Type B pancreatic cell (in vitro differentiated cells): ENCODE data around the gene RTN4R. TPM values are rescaled to one million over a fixed set of nuclear protein-coding genes. Genes with fewer than 3 reads are reported as not detected.

Experiments
- DNase-seq: peaks from one replicate; pipeline ENCODE4 v3.0.0; 2021; ENCODE audit warnings: mixed read lengths; ENCODE audit not compliant: unreplicated experiment; ENCODE audit errors: extremely low spot score
- H3K27ac Mint-ChIP-seq: 2 replicates; pipeline ENCODE4 v1.8.0; 2021; ENCODE audit warnings: mild to moderate bottlenecking, mixed read lengths
- H3K27me3 Mint-ChIP-seq: 2 replicates; pipeline ENCODE4 v1.8.0; 2021; ENCODE audit warnings: mixed read lengths
- H3K36me3 Mint-ChIP-seq: 2 replicates; pipeline ENCODE4 v1.8.0; 2021; ENCODE audit warnings: mixed read lengths
- H3K4me1 Mint-ChIP-seq: one replicate; pipeline ENCODE4 v1.8.0; 2021; ENCODE audit warnings: mixed read lengths; ENCODE audit not compliant: unreplicated experiment
- H3K4me3 Mint-ChIP-seq: 2 replicates; pipeline ENCODE4 v1.8.0; 2021; ENCODE audit warnings: mild to moderate bottlenecking, mixed read lengths
- H3K9me3 Mint-ChIP-seq: 2 replicates; pipeline ENCODE4 v1.8.0; 2021; ENCODE audit warnings: mixed read lengths
- total RNA-seq: library from RNA; stranded (reverse); gene quantifications from 2 replicates; pipeline ENCODE4 v1.2.1, GENCODE V29; 2021; ENCODE audit warnings: low replicate concordance
- TF ChIP-seq, protein P1 (sequence below): fragments of 200-600 bp; sonication (generic); conservative IDR thresholded peaks from 2 replicates; pipeline ENCODE4 v1.5.0; 2021; ENCODE audit warnings: antibody characterized with exemption, mild to moderate bottlenecking

RTN4R gene
- total RNA-seq, 1 donor from 2014 or later, result 9.0 TPM

DNA sequence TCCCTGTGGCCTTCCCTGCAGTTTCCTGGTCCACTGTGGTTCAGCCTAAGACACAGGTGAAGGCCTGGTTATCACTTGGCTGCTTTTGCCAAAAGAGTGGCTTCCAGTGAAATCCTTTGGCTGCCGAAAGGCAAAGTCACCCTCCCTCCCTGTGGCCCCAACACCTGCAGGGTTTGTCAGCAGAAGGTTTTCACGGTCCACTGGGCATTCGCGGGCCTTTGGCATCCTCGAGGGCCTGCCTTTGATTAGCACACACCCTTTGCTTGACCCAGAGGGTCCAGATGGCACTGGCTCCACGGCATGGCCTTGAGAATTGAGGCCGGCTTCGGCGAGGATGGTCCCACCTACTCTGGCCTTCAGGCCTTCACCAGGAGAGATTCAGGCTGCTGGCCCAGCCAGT lies 35.3 kb downstream of the RTN4R start:
- H3K27me3 Mint-ChIP-seq, result no peaks in the 10 kb centered on the region
- no peaks in the 10 kb centered on the region for H3K9me3 Mint-ChIP-seq
- no peak overlapping the region for H3K27ac Mint-ChIP-seq
- H3K4me1 Mint-ChIP-seq, result peaks cover 15% of the 10 kb centered on the region
- TF ChIP-seq, protein P1, sequence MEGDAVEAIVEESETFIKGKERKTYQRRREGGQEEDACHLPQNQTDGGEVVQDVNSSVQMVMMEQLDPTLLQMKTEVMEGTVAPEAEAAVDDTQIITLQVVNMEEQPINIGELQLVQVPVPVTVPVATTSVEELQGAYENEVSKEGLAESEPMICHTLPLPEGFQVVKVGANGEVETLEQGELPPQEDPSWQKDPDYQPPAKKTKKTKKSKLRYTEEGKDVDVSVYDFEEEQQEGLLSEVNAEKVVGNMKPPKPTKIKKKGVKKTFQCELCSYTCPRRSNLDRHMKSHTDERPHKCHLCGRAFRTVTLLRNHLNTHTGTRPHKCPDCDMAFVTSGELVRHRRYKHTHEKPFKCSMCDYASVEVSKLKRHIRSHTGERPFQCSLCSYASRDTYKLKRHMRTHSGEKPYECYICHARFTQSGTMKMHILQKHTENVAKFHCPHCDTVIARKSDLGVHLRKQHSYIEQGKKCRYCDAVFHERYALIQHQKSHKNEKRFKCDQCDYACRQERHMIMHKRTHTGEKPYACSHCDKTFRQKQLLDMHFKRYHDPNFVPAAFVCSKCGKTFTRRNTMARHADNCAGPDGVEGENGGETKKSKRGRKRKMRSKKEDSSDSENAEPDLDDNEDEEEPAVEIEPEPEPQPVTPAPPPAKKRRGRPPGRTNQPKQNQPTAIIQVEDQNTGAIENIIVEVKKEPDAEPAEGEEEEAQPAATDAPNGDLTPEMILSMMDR, result no peak
- no peaks in the 10 kb centered on the region for H3K36me3 Mint-ChIP-seq
- no peak for DNase-seq
- H3K4me3 Mint-ChIP-seq, result no peak overlapping the region

DNA sequence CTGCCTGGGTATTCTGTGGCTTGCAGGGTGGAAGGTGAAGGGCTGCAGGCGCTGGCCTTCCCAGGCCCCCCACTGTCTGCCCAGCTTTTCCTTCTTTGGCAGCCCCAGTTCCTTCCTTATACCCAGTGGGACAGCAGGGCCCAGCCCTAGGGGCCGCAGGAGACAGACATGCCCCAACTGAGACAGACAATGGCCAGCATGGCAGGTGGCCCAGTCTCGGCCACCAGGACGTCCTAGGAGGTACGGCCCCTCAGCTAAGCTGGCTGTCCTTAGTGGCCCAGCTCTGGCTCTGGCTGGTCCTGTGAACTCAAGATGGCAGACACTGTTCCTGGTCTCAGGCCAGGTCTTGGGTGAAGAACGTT lies 35.9 kb downstream of the RTN4R start:
- no peaks in the 10 kb centered on the region for H3K36me3 Mint-ChIP-seq
- DNase-seq, result no peak
- no peak overlapping the region for H3K4me3 Mint-ChIP-seq
- TF ChIP-seq, protein P1, result no peak
- H3K27ac Mint-ChIP-seq, result no peak overlapping the region
- H3K27me3 Mint-ChIP-seq, result no peaks in the 10 kb centered on the region
- H3K4me1 Mint-ChIP-seq, result peaks cover 15% of the 10 kb centered on the region
- no peaks in the 10 kb centered on the region for H3K9me3 Mint-ChIP-seq

- Mint-ChIP-seq H3K4me1 (peaks cover 15% of the 10 kb centered on the region), H3K27ac (no peak overlapping the region), H3K36me3 (no peaks in the 10 kb centered on the region), H3K27me3 (no peaks in the 10 kb centered on the region), H3K9me3 (no peaks in the 10 kb centered on the region), H3K4me3 (no peak overlapping the region)
- TF ChIP-seq, protein P1, result no peak
- DNase-seq, result no peak
Observed at GRCh38 chr22:20231514-20232236, 36.4 kb downstream of the RTN4R start.

DNA sequence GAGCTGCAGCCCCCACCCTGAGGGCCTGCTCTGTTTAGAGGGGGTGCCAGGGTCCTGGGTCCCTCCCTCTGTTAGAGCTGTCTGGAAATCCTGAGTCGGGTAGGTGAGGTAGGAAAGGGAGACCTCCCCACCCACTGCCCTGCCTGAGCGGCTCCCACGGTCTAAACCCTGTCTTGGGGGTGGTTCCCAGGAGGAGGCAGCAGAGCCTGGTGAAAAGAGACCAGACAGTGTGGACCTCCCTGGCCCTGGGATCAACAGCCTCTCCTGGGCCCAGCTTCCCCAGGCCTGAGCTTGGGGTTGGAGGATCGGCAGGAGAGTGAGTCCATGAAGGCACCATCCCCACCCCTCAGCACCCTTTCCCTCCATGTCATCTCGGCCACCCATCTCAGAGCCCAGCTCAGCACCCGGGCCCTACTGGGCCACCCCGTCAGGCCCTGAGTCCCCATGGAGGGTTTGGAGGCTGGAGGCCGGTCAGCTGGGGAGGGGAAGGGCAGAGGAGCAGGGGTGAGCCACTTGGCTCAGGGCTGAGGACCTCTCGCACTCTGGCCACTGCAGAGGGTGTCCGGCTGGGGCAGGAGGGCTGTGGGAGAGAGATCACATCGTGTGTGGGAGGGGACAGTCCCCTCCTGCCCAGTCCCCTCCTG lies 37.2 kb downstream of the RTN4R start:
- H3K36me3 Mint-ChIP-seq, result no peaks in the 10 kb centered on the region
- H3K4me3 Mint-ChIP-seq, result no peak overlapping the region
- no peak for DNase-seq
- TF ChIP-seq, protein P1, result no peak
- peaks cover 14% of the 10 kb centered on the region for H3K4me1 Mint-ChIP-seq
- H3K9me3 Mint-ChIP-seq, result no peaks in the 10 kb centered on the region
- H3K27ac Mint-ChIP-seq, result no peak overlapping the region
- no peaks in the 10 kb centered on the region for H3K27me3 Mint-ChIP-seq

GRCh38 chr22:20229916-20230775 lies 38.0 kb downstream of the RTN4R start:
- Mint-ChIP-seq H3K4me1 (peaks cover 12% of the 10 kb centered on the region), H3K36me3 (no peaks in the 10 kb centered on the region), H3K4me3 (no peak overlapping the region), H3K27me3 (no peaks in the 10 kb centered on the region), H3K9me3 (no peaks in the 10 kb centered on the region), H3K27ac (no peak overlapping the region)
- TF ChIP-seq, protein P1, result no peak
- DNase-seq, result no peak
